Neural cell (in vitro differentiated cells): Measurements from ENCODE around the gene NHERF2. TPM values are rescaled to one million over a fixed set of nuclear protein-coding genes. Genes with fewer than 3 reads are reported as not detected.

ENCODE experiments used
- H2AFZ ChIP-seq: fragments of 200-600, 300-800 bp; sonication (generic), shearing (Covaris generic); 2 replicates; pipeline ENCODE4 v1.6.0; 2014; ENCODE audit warnings: low read depth, mild to moderate bottlenecking, antibody characterized with exemption, low read length, moderate library complexity
- H3F3A ChIP-seq: fragments of 200-600 bp; shearing (Covaris generic); 2 replicates; pipeline ENCODE4 v1.6.1; 2016; ENCODE audit warnings: mild to moderate bottlenecking, moderate library complexity, mixed read lengths, antibody characterized with exemption, low read length; ENCODE audit not compliant: insufficient read depth, poor library complexity, severe bottlenecking
- H3K27ac ChIP-seq: fragments of 200-600, 300-800 bp; sonication (generic), shearing (Covaris generic); 2 replicates; pipeline ENCODE4 v1.5.1; 2014; ENCODE audit warnings: mild to moderate bottlenecking, low read length, moderate library complexity
- H3K27me3 ChIP-seq: fragments of 300-800, 200-600 bp; sonication (generic), shearing (Covaris generic); 2 replicates; pipeline ENCODE4 v1.6.0; 2014; ENCODE audit warnings: mild to moderate bottlenecking, low read depth, low read length, moderate library complexity; ENCODE audit not compliant: insufficient read depth
- H3K36me3 ChIP-seq: fragments of 300-800, 200-600 bp; sonication (generic), shearing (Covaris generic); 2 replicates; pipeline ENCODE4 v1.5.1; 2014; ENCODE audit warnings: mild to moderate bottlenecking, antibody characterized with exemption, low read length, moderate library complexity; ENCODE audit not compliant: insufficient read depth
- H3K4me2 ChIP-seq: fragments of 300-800, 200-600 bp; sonication (generic), shearing (Covaris generic); 2 replicates; pipeline ENCODE4 v1.6.0; 2014; ENCODE audit warnings: mild to moderate bottlenecking, low read length
- H3K4me3 ChIP-seq: fragments of 300-800, 200-600 bp; sonication (generic), shearing (Covaris generic); 2 replicates; pipeline ENCODE4 v1.5.1; 2014; ENCODE audit warnings: mild to moderate bottlenecking, low read length, moderate library complexity
- H3K79me2 ChIP-seq: fragments of 200-600 bp; shearing (Covaris generic); replicated peaks from 2 replicates; pipeline ENCODE4 v1.6.0; 2014; ENCODE audit warnings: mild to moderate bottlenecking, low read length, moderate library complexity; ENCODE audit not compliant: insufficient read depth
- H3K9ac ChIP-seq: fragments of 300-800, 200-600 bp; sonication (generic), shearing (Covaris generic); 2 replicates; pipeline ENCODE4 v1.6.1; 2016; ENCODE audit warnings: mild to moderate bottlenecking, low read length, mixed read lengths
- H3K9me2 ChIP-seq: fragments of 200-600 bp; shearing (Covaris generic); 2 replicates; pipeline ENCODE4 v1.6.1; 2016; ENCODE audit warnings: mild to moderate bottlenecking, low read length, mixed read lengths; ENCODE audit not compliant: insufficient read depth
- H3K9me3 ChIP-seq: fragments of 200-600, 300-800 bp; sonication (generic), shearing (Covaris generic); 2 replicates; pipeline ENCODE4 v1.6.1; 2016; ENCODE audit warnings: mild to moderate bottlenecking, mixed run types, low read length, moderate library complexity, mixed read lengths
- H4K20me1 ChIP-seq: fragments of 200-600 bp; shearing (Covaris generic); 2 replicates; pipeline ENCODE4 v1.6.1; 2016; ENCODE audit warnings: mild to moderate bottlenecking, mixed run types; ENCODE audit not compliant: insufficient read depth
- CTCF ChIP-seq: fragments of 450-650 bp; IDR thresholded peaks from 2 replicates; pipeline ENCODE4 v1.5.1; 2014; ENCODE audit warnings: antibody characterized with exemption, mild to moderate bottlenecking, moderate library complexity; ENCODE audit not compliant: poor library complexity, severe bottlenecking
- EP300 ChIP-seq: fragments of 450-650 bp; conservative IDR thresholded peaks from 2 replicates; pipeline ENCODE4 v1.6.1; 2014; ENCODE audit warnings: antibody characterized with exemption, mild to moderate bottlenecking, moderate library complexity; ENCODE audit not compliant: poor library complexity, severe bottlenecking
- EZH2 ChIP-seq: fragments of 200-600, 300-800 bp; shearing (Covaris generic), sonication (generic); IDR thresholded peaks from 2 replicates; pipeline ENCODE4 v1.6.1; 2014; ENCODE audit warnings: antibody characterized with exemption, low read length, borderline replicate concordance, mild to moderate bottlenecking; ENCODE audit not compliant: insufficient read depth, poor library complexity, severe bottlenecking
- MXI1 ChIP-seq: fragments of 450-650 bp; conservative IDR thresholded peaks from 2 replicates; pipeline ENCODE4 v1.6.1; 2014; ENCODE audit warnings: antibody characterized with exemption, mild to moderate bottlenecking; ENCODE audit not compliant: poor library complexity, severe bottlenecking
- POLR2AphosphoS5 ChIP-seq: IDR thresholded peaks from 2 replicates; pipeline ENCODE4 v1.6.1; 2012
- RAD21 ChIP-seq: fragments of 450-650 bp; conservative IDR thresholded peaks from 2 replicates; pipeline ENCODE4 v1.6.1; 2014; ENCODE audit warnings: antibody characterized with exemption, mild to moderate bottlenecking, moderate library complexity
- SMC3 ChIP-seq: fragments of 450-650 bp; conservative IDR thresholded peaks from 2 replicates; pipeline ENCODE4 v1.6.1; 2014; ENCODE audit warnings: antibody characterized with exemption, mild to moderate bottlenecking, moderate library complexity; ENCODE audit not compliant: poor library complexity
- TAF1 ChIP-seq: IDR thresholded peaks from 2 replicates; pipeline ENCODE4 v1.6.1; 2012; ENCODE audit warnings: low read depth
- polyA plus RNA-seq: library from polyadenylated mRNA; depleted of rRNA; stranded (reverse); fragments of >200 nt; gene quantifications from 2 replicates; pipeline ENCODE4 v1.2.3, GENCODE V29; 2014

NHERF2 gene
- polyA plus RNA-seq, 1 donor from 2014 or later, result 3.4 TPM

- no peaks in the 10 kb centered on the region for H3K9me2 ChIP-seq
- H3K27me3 ChIP-seq, result no peaks in the 10 kb centered on the region
- no peaks in the 10 kb centered on the region for H4K20me1 ChIP-seq
- no peak overlapping the region for H3K4me3 ChIP-seq
- TF ChIP-seq EP300, result no peak
- TF ChIP-seq POLR2AphosphoS5, result no peak
- no peak for TF ChIP-seq MXI1
- TF ChIP-seq TAF1, result no peak
- TF ChIP-seq SMC3, result no peak
- no peak for TF ChIP-seq RAD21
- TF ChIP-seq EZH2, result no peak
- TF ChIP-seq CTCF, result no peak
- no peaks in the 10 kb centered on the region for H3F3A ChIP-seq
- H3K27ac ChIP-seq, result no peak overlapping the region
- H2AFZ ChIP-seq, result no peak overlapping the region
- no peaks in the 10 kb centered on the region for H3K9me3 ChIP-seq
- no peaks in the 10 kb centered on the region for H3K36me3 ChIP-seq
- H3K4me2 ChIP-seq, result no peak overlapping the region
- no peaks in the 10 kb centered on the region for H3K79me2 ChIP-seq
- H3K9ac ChIP-seq, result no peak overlapping the region
These were observed 9.7 kb downstream of the NHERF2 start for GRCh38 chr16:2036200-2036966.

GRCh38 chr16:2037115-2037514, 10.4 kb downstream of the NHERF2 start:
- TF ChIP-seq CTCF (no peak), RAD21 (no peak)
- Histone ChIP-seq H4K20me1 (no peaks in the 10 kb centered on the region), H3K9me3 (no peaks in the 10 kb centered on the region), H3F3A (no peaks in the 10 kb centered on the region), H3K9ac (no peak overlapping the region), H3K36me3 (no peaks in the 10 kb centered on the region), H2AFZ (no peak overlapping the region), H3K4me3 (no peak overlapping the region), H3K79me2 (no peaks in the 10 kb centered on the region), H3K4me2 (no peak overlapping the region), H3K27ac (no peak overlapping the region), H3K9me2 (no peaks in the 10 kb centered on the region), H3K27me3 (no peaks in the 10 kb centered on the region)
